ENCODE data around the gene ZNF345.

Gene ZNF345

GRCh38 chr19:36837176-36837905 is 13.3 kb upstream of the ZNF345 start:
- no peak for TF ChIP-seq ZFX (IDR thresholded peaks at IDR 0.05; ENCODE audit: borderline replicate concordance)
- no peak for TF ChIP-seq CTCF (IDR thresholded peaks at IDR 0.05)
- H3K27ac ChIP-seq: peak overlapping the region; percentile 93

- TF ChIP-seq ZFX (IDR thresholded peaks at IDR 0.05; ENCODE audit: borderline replicate concordance) (no peak), CTCF (IDR thresholded peaks at IDR 0.05) (no peak)
- H3K27ac ChIP-seq: peak within 1 kb of the TSS; percentile 93
Measured at GRCh38 chr19:36837906-36838783, 12.5 kb upstream of the ZNF345 start, which contains the start of gene ZNF790. ZNF790 (minus strand) TSS chr19:36838387; CDS start chr19:36825619, 12,768 bp downstream.

GRCh38 chr19:36838784-36839324 is 11.8 kb upstream of the ZNF345 start:
- TF ChIP-seq ZFX (IDR thresholded peaks at IDR 0.05; ENCODE audit: borderline replicate concordance) (no peak), CTCF (IDR thresholded peaks at IDR 0.05) (no peak)
- H3K27ac ChIP-seq: peak overlapping the region; percentile 93

DNA sequence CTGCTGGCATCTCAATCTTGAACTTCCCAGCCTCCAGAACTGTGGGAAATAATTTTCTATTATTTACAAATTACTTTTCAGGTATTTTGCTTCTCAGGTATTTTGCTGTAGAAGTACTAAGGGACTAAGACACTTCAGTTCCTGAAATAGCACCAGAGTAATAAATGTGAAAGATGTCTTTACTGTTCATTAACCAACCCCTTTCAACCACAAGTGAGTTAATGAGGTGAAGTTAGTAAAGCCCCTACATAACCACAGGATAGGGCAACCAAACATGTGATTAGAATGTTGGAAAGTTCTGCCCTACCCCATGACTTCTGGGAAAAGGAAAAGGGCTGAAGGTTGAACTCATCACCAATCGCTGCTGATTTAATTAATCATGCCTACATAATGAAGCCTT is 2.7 kb upstream of the ZNF345 start:
- H3K27ac ChIP-seq: no peak overlapping the region
- no peak for TF ChIP-seq ZFX (IDR thresholded peaks at IDR 0.05; ENCODE audit: borderline replicate concordance)
- no peak for TF ChIP-seq CTCF (IDR thresholded peaks at IDR 0.05)

DNA sequence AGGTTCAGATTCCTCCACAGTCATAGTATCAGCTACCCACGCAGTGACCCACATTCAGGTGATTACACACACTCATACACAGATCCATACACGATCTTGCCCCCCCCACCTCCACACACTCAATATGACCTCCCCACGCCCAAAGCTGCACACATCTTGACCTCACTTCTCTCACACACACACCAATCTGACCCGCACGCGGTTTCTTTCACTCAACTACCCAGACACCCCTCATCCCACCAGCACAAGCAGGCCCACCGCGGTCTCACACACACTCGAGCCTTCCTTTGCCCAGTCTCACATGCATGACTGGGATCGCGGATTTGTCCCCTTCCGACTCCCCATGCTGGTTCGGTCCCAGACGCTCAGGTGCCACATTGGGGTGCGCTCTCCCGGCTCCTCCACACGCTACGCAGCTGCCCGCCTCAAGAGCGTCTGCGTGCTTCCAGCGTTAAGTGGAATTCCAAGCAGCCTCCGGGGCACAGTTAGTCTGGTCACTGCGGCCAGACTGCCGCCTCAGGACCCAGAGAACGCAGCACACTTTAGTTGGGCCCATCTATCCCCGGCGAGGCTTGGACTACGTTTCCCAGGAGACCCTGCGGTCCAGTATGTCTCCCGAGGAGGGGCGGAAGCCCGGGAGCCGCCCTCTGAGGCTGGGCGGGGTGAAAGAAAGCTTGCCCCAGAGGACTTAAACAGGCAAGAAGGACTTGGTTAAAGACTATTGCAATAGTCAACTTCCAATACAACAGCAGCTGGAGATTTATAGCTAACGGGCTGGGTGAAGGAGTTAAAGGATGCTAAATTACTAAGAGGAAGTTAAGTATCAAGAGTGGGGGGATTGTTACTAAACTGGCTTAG is 746 bp upstream of the ZNF345 start:
- peak overlapping the region; percentile 71 for H3K27ac ChIP-seq

More for the DNA sequence above, 746 bp upstream of the ZNF345 start:
- TF ChIP-seq ZFX (IDR thresholded peaks at IDR 0.05; ENCODE audit: borderline replicate concordance) (no peak), CTCF (IDR thresholded peaks at IDR 0.05) (no peak)
